Measurements from ENCODE around the gene C16orf78.
A peak's percentile ranks its signal among the peaks of the same experiment; 100 is the strongest.
"Not testable (repeated sequence)": the region's sequence is repeated elsewhere in the genome, so short reads cannot be mapped to it uniquely, and the experiment has no call there.

C16orf78 gene

GRCh38 chr16:49350265-49351095 lies 23.1 kb upstream of the C16orf78 start:
- DNase-seq (ENCODE audit: low read depth): peak; percentile 3

DNA sequence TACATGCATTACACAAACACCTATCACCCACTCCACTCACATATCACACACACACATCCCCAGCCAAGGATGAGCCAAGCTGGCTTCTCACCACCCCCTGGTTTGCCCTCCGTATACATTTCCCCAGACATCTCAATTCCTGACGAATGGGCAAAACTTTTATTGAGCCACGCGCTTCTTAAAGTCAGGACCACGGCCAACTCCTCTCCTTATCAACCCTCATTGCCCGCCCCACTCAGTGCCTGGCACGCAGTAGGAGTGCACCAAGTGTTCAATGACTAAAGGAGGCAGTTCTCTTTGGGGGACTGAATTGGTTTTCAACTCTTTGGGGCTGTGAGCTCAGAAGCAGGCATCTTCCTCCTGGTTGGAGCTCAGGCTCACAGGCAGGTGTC lies 22.5 kb upstream of the C16orf78 start:
- no peak for DNase-seq (ENCODE audit: low read depth)

DNA sequence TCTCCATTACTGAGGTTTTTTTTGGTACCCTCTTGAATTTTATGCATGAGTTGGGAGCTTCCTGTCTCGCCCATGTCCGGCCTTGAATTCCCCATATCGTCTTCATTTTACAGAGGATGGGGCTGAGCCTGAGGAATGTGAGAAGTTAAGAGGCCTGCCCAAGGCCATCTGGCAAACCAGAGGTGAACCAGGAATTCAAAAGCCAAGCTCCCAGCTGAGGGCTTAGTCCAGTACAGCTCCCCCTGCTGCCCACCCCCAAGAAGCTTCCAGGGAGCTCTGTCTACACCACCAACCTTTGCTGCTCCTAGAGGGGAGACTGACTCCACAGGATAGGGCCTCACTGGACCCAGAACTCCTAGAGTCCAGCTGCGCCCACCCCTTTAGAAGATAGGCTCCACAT lies 20.7 kb upstream of the C16orf78 start:
- DNase-seq (ENCODE audit: low read depth): no peak

GRCh38 chr16:49353680-49354079 lies 19.9 kb upstream of the C16orf78 start:
- no peak for DNase-seq (ENCODE audit: low read depth)

DNA sequence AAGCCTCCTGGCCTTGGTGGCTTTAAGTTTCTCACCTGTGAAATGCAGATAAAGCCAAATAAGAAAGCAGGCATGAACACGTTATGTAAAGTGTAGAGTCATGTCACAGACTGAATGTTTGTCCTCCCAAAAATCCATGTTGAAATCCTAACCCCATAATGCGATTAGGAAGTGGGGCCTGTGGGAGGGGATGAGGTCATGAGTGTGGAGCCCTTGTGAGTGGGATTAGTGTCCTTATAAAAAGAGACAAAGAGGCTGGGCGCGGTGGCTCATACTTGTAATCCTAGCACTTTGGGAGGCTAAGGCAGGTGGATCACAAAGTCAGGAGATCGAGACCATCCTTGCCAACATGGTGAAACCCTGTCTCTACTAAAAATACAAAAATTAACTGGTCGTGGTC lies 19.5 kb upstream of the C16orf78 start:
- DNase-seq (ENCODE audit: low read depth): no peak

DNA sequence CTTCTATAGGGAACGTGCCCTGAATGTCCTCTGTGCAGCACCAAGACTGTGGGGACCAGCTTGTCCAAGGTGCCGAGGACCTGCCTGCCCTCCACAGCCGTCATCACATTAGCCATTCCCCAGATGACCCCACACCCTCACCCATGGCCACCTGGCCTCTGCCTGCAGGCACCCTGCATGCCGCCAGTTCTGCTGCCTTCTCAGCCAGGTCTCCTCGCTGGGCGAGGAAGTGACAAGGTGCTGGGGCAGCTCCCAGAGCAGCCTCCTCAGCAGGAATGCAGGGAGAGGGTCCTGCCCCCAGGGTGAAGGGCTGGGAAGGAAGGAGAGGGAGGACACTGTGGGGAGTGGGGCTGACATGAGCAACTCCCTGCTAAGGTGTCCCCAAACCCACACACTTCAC lies 18.6 kb upstream of the C16orf78 start:
- no peak for DNase-seq (ENCODE audit: low read depth)

GRCh38 chr16:49355933-49356665 lies 17.5 kb upstream of the C16orf78 start:
- DNase-seq (ENCODE audit: low read depth): no peak

DNA sequence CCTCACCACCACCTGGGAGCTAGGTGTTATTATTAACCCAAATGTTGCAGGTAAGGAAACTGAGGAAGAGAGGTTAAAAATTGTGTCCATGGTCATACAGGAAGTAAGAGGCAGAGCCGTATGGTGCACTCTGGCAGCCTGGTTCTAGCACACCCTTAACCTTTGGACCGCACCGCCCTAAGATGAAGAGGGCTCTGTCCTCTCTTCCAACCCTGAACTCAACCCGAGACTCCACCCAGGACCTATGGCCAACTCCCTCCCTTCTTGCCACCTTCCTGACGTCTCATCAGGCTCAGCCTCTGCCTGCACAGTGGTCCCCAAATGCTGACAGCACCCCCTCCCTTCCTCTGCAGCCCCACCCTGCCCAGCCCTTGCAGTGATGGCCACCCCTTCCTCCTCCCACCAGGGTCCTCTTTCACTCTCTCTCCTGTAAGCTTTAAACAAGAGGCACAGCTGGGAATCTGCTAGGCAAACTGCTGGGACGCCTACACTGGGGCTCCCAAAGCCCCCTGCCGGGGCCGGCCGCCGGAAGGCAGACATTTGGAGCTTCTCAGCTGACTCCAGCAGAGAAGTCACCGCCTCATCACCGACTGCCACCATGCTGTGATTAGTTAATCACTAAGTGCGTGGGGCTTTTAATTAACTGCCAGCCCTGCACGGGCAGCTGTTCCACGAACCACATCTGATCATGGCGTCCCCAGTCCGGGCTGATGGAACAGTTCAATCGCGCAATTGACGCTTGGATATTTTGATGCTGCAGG lies 16.7 kb upstream of the C16orf78 start:
- DNase-seq (ENCODE audit: low read depth): no peak

DNA sequence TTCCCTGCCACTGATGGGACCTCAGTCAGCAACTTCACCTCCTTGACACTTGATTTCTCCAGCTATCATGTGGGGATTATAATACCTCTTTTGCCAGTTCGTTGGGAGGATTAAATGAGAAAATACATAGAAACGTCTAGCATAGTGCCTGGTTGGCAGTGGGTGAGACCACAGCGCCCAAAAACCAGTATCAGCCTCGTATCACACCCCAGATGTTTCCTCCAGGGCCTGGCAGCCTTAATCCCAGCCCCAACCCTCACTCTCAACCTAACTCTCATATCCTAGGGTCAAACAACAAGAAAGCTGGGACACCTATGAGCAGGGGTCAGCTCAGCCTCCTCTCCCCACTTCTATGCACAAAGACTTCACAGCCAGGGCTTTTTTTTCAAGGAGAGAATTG lies 14.0 kb upstream of the C16orf78 start:
- DNase-seq (ENCODE audit: low read depth): no peak

DNA sequence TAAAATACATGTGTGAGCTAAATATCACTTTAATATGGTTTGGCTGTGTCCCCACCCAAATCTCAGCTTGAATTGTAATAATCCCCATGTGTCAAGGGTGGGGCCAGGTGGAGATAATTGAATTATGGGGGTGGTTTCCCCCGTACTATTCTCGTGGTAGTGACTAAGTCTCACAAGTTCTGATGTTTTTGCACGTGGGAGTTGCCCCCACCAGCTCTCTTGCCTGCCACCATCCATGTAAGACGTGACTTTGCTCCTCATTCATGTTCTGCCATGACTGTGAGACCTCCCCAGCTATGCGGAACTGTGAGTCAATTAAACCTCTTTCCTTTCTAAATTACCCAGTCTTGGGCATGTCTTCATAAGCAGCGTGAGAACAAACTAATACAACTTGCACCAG lies 11.9 kb upstream of the C16orf78 start:
- not testable (repeated sequence) for DNase-seq (ENCODE audit: low read depth)

DNA sequence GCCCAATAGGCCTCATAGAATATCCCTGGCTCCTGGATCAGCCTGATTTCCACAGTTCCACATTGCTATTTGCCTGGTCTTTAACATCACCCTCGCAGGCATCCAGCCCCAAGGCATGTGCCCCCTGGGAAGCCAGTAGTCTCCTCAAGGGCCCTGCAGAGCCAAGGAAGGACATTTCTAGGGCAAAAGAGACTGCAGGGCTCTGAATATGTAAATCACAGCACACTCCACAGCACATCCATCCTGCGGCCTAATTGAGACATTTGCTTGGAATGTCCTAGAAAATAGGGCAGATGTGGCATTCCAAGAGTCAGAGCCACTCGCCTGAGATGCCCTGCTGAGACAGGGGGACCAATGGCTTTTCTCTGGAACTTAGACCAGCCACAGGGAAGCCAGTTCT lies 11.4 kb upstream of the C16orf78 start:
- DNase-seq (ENCODE audit: low read depth): no peak

DNA sequence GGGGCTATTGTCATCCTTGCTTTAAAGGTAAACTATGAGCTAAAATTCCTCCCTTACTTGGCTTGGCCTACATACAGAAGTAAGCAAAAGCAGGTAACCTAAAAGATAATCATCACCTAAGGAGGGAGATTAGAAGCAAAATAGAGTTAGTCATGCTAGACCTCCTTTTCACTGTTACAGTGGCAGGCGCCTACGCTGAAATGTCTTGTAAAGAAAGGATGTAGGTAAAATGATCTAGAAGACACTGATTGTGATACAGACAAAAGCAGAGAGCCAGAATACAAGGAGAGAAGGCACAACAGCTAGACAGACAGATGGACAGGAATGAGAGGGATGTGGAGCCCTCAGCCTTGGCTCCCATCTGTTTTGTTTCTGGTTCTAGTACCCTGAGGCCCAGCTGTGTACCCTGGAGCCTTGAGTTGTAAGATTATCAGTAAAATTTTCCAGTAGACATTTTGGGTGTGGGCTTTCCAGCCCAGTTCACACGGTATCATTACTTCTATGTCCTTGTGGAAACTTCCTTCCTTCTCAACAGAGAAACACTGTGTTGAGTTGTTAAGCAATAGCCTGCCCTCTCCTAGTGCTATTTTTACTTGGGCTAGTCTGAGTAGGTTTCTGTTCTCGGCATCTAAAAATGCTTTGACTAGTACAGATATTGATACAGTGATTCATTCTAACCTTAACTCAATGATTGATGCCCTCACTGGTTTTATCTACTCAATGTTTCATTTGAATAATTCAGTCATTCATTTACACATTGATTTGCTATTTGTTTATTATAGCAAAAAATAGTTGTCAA lies 7.7 kb upstream of the C16orf78 start:
- DNase-seq (ENCODE audit: low read depth): no peak

GRCh38 chr16:49366669-49367068 lies 6.9 kb upstream of the C16orf78 start:
- DNase-seq (ENCODE audit: low read depth): no peak

DNA sequence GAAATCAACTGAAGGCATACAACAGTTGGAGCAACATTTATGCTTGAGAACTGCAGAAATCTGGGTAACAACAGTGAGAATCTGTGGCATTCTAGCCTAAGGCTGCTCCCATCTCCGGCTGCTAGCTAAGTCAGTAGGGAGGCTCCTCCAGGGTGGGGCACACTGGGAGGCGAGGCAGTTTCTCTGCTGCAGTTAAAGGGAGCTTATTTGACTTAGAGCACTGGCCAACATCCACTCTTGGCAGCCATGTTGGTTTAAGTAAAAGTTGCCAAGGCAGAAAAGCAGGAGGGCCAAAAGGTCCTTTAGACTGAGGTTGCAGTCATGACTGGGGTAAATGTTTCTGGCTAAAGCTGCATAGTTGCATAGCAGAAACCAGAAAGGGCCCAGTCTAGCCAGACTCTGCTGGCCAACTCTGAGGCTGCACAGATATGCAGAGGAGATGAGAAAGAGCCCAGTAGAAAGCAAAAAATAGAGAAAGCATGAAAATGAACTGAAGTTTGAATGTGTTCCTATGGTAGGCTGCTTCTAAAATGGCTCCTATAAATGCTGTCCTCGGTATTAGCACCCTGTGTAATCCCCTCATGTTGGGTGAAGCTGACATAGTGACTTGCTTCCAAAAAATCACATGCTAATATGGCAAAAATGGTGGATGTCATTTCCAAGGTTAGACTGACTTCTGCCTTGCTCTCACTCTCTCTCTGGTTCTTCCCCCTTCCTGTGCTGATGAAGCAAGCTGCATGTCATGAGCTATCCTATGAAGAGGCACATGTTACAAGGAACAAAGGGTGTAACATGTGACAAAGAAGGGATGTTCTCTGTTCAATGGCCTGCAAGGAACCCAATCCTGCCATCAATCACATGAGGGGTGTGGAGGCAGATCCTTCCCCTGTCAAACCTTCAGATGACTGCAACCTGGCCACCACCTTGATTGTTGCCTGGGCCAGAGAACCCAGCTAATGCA lies 3.7 kb upstream of the C16orf78 start:
- DNase-seq (ENCODE audit: low read depth): no peak

- DNase-seq (ENCODE audit: low read depth): no peak
Observed at GRCh38 chr16:49376206-49376605, 2.6 kb downstream of the C16orf78 start.

GRCh38 chr16:49377196-49377755 lies 3.7 kb downstream of the C16orf78 start:
- no peak for DNase-seq (ENCODE audit: low read depth)

GRCh38 chr16:49378238-49378637 lies 4.6 kb downstream of the C16orf78 start:
- DNase-seq (ENCODE audit: low read depth): no peak

DNA sequence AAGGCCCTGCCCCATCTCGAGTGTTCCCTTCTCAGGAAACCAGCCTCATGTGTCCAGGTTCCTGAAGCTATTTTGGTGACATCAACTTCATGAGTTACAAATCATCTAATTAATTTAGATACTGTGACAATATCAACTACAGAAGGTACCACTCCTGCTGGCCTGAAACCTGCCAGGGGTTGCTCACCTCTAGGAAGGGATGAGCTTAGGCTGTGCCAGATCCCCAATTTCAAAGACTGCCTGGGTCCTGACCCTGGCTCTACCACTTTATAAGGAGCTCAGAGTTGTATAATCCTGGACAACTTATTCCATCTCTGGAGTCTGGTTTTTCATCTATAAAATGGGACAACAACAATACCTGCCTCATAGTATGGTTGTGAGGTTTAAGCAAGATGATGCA lies 5.2 kb downstream of the C16orf78 start:
- DNase-seq (ENCODE audit: low read depth): no peak

DNA sequence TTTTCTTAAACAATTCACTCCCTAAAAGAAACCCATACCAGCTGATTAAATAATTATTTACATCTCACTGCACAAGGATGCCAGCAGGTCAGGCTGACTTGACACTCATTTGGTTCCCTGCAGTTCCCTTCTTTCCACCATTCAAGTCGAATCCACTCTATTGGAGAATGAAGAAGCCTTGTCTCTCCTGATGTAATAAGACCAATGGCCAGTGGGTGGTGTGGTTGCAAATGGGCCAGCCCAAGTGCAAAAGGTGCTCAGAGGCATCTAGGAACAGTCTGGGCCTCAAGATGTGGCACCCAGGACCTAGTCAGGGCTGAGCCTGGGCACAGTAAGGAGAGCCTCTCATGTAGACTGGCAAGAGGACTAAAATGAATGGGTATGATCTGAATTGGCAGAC lies 9.3 kb downstream of the C16orf78 start:
- no peak for DNase-seq (ENCODE audit: low read depth)

DNA sequence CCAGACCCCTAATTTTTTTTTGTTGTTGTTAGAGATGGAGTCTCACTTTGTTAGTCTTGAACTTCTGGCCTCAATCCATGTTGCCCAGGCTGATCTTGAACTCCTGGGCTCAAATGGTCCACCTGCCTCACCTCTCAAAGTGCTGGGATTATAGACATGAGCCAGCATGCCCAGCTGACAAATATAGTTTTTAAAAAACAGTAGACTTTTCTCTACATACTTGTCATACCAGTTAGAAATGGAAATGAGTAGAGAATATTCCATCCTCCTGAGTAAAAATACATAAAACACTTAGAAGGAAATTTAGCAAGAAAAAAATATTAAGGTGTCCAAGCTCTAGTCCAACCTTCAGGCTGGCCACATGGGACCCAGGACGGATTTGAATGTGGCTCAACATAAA lies 21.4 kb downstream of the C16orf78 start:
- DNase-seq (ENCODE audit: low read depth): no peak
